Tibial nerve (tissue), 4 donors: ENCODE measurements around the gene TBC1D22A. TPM values are rescaled to one million over a fixed set of nuclear protein-coding genes. Genes with fewer than 3 reads are reported as not detected.

Experiments
- DNase-seq, 2 donors: peaks; one replicate each; pipeline ENCODE4 v3.0.0-alpha.2; 2019; ENCODE audit warnings: low spot score in 2 of 2
- H3K27ac ChIP-seq, 4 donors: fragments of 200-600 bp; sonication (generic) in 3 of 4; one replicate each; pipeline ENCODE4 v1.5.1; 2017 to 2019; ENCODE audit warnings: mild to moderate bottlenecking in 1 of 4
- H3K27me3 ChIP-seq, 2 donors: fragments of 200-600 bp; sonication (generic) in 1 of 2; one replicate each; pipeline versions ENCODE4 v1.5.1 to v1.6.0; 2017 to 2019
- H3K36me3 ChIP-seq, 3 donors: fragments of 200-600 bp; sonication (generic); one replicate each; pipeline ENCODE4 v1.5.1; 2018 to 2019
- H3K4me1 ChIP-seq, 4 donors: fragments of 200-600 bp; sonication (generic) in 3 of 4; one replicate each; pipeline ENCODE4 v1.5.1; 2017 to 2019
- H3K4me3 ChIP-seq, 4 donors: fragments of 200-600 bp; sonication (generic) in 3 of 4; one replicate each; pipeline ENCODE4 v1.5.1; 2017 to 2019; ENCODE audit warnings: mild to moderate bottlenecking in 1 of 4, moderate library complexity in 1 of 4
- H3K9me3 ChIP-seq, 4 donors: fragments of 200-600 bp; sonication (generic) in 3 of 4; one replicate each; pipeline ENCODE4 v1.5.1; 2017 to 2019
- EP300 ChIP-seq, 2 donors: sonication (generic); formaldehyde crosslinking; IDR thresholded peaks; one replicate each; pipeline ENCODE4 v1.6.1; 2017; ENCODE audit warnings: antibody characterized with exemption in 2 of 2, mild to moderate bottlenecking in 1 of 2
- POLR2A ChIP-seq, 2 donors: fragments of 450-650 bp; IDR thresholded peaks; one replicate each; pipeline ENCODE4 v1.6.1; 2017; ENCODE audit warnings: antibody characterized with exemption in 2 of 2, mild to moderate bottlenecking in 2 of 2, moderate library complexity in 2 of 2
- whole genome bisulfite sequencing, 2 donors: methylation state at CpG; one replicate each; pipeline ENCODE4 v1.1.5; 2018; 5-methylcytosine and 5-hydroxymethylcytosine counted together
- total RNA-seq, 4 donors: library from RNA; depleted of rRNA; stranded (reverse); fragments of >200 nt; gene quantifications; one replicate each; pipeline ENCODE4 v1.1.0, GENCODE V29; 2016
- TF ChIP-seq, protein P1 (sequence below), 5 experiments: fragments of 200-600 bp in 3 of 5; fragments of 450-650 bp in 2 of 5; sonication (generic) in 3 of 5; IDR thresholded peaks; one replicate each; pipeline ENCODE4 v1.5.1; 2016 to 2019; ENCODE audit warnings: antibody characterized with exemption in 5 of 5, mild to moderate bottlenecking in 3 of 5, moderate library complexity in 2 of 5

TBC1D22A gene
- total RNA-seq, 4 donors from 2014 or later: 27.3 to 35.4 (median 29.3) TPM

DNA sequence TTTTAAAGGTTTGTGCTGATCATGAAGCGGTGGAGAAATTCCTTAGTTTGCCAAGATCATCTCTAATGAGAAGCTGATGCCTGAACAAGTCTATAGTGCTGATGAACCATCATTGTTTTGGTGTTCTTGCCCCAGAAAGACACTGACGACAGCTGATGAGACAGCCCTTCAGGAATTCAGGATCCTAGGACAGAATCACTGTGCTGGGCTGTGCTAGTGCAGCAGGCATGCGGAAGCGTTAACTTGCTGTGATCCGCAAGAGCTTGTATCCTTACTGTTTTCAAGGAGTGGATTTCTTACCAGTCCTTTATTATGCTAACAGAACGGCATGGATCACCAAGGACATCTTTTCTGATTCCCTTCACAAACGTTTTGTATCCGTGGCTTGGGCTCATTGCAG, 104.1 kb downstream of the TBC1D22A start:
- Histone ChIP-seq H3K4me3 (no peak overlapping the region), H3K36me3 (peaks cover 0 to 33% (median 0%) of the 10 kb centered on the region in 3 donors), H3K4me1 (peaks cover 0 to 14% (median 4%) of the 10 kb centered on the region in 4 donors), H3K9me3 (peaks cover 0 to 14% (median 2%) of the 10 kb centered on the region in 4 donors), H3K27ac (no peak overlapping the region), H3K27me3 (no peaks in the 10 kb centered on the region)
- no peak for DNase-seq
- WGBS, 2 donors: 90 to 94% methylated on average over 8 of the region's 8 CpGs
- TF ChIP-seq, protein P1, sequence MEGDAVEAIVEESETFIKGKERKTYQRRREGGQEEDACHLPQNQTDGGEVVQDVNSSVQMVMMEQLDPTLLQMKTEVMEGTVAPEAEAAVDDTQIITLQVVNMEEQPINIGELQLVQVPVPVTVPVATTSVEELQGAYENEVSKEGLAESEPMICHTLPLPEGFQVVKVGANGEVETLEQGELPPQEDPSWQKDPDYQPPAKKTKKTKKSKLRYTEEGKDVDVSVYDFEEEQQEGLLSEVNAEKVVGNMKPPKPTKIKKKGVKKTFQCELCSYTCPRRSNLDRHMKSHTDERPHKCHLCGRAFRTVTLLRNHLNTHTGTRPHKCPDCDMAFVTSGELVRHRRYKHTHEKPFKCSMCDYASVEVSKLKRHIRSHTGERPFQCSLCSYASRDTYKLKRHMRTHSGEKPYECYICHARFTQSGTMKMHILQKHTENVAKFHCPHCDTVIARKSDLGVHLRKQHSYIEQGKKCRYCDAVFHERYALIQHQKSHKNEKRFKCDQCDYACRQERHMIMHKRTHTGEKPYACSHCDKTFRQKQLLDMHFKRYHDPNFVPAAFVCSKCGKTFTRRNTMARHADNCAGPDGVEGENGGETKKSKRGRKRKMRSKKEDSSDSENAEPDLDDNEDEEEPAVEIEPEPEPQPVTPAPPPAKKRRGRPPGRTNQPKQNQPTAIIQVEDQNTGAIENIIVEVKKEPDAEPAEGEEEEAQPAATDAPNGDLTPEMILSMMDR (IDR thresholded peaks at IDR 0.05): no peak
- no peak for TF ChIP-seq POLR2A (IDR thresholded peaks at IDR 0.05)
- TF ChIP-seq EP300 (IDR thresholded peaks at IDR 0.05): no peak

DNA sequence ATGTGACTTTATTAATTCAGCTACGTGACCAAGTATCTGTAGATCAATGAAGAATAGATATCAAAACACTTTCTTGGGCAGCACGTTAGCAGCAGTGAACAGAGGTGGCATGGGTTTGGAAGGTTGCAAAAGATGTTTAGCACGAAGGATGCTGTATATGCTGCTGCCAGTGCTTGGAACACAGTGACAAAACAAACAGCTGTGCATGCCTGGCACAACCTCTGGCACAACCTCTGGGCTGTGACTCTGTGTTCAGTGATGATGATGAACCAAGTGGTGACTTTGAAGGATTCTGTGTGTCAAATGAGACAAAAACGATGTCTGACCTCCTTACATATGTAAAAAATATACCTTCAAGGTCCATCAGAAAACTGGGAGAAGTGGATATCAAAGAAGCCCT, 104.7 kb downstream of the TBC1D22A start:
- H3K27ac ChIP-seq: no peak overlapping the region

DNA sequence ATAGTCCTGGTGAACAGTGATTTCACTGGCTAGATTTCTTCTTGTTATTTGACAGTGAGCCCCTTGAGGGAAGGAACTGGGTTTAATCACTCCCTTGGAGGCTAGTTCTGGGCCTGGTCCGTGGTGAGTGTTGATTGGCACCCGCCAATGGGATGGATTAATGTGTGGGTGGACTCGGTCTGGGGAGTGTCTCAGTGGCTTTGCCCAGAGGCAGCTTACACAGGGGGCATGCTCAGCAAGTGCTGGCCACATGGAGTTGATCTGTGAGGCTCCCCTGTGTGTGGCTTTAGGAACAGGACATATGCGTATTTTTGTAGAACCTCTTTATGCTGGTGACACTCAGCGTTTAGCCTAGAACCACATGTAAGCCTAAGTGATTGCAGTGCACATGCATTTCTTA, 106.9 kb downstream of the TBC1D22A start:
- no peak overlapping the region for H3K4me3 ChIP-seq
- H3K36me3 ChIP-seq: peaks cover 0 to 26% (median 0%) of the 10 kb centered on the region in 3 donors
- H3K4me1 ChIP-seq: peaks cover 0 to 14% (median 4%) of the 10 kb centered on the region in 4 donors
- no peaks in the 10 kb centered on the region for H3K27me3 ChIP-seq
- 60 to 71% methylated on average over 5 of the region's 5 CpGs for WGBS, 2 donors
- peaks cover 0 to 31% (median 3%) of the 10 kb centered on the region in 4 donors for H3K9me3 ChIP-seq
- no peak for DNase-seq
- H3K27ac ChIP-seq: peak overlapping the region in 3 of 4 donors; percentile 39 to 75 (median 53)
- no peak for TF ChIP-seq POLR2A (IDR thresholded peaks at IDR 0.05)
- TF ChIP-seq EP300 (IDR thresholded peaks at IDR 0.05): no peak
- TF ChIP-seq, protein P1 (IDR thresholded peaks at IDR 0.05): no peak

More for the DNA sequence above, 104.7 kb downstream of the TBC1D22A start:
- peaks cover 0 to 19% (median 3%) of the 10 kb centered on the region in 4 donors for H3K9me3 ChIP-seq
- TF ChIP-seq EP300 (IDR thresholded peaks at IDR 0.05): no peak
- TF ChIP-seq, protein P1 (IDR thresholded peaks at IDR 0.05): no peak
- no peak for TF ChIP-seq POLR2A (IDR thresholded peaks at IDR 0.05)
- no peak overlapping the region for H3K4me3 ChIP-seq
- peaks cover 0 to 33% (median 0%) of the 10 kb centered on the region in 3 donors for H3K36me3 ChIP-seq
- H3K4me1 ChIP-seq: peaks cover 0 to 14% (median 4%) of the 10 kb centered on the region in 4 donors
- no peak for DNase-seq
- H3K27me3 ChIP-seq: no peaks in the 10 kb centered on the region
- 99% methylated on average over 4 of the region's 4 CpGs for WGBS, 2 donors

DNA sequence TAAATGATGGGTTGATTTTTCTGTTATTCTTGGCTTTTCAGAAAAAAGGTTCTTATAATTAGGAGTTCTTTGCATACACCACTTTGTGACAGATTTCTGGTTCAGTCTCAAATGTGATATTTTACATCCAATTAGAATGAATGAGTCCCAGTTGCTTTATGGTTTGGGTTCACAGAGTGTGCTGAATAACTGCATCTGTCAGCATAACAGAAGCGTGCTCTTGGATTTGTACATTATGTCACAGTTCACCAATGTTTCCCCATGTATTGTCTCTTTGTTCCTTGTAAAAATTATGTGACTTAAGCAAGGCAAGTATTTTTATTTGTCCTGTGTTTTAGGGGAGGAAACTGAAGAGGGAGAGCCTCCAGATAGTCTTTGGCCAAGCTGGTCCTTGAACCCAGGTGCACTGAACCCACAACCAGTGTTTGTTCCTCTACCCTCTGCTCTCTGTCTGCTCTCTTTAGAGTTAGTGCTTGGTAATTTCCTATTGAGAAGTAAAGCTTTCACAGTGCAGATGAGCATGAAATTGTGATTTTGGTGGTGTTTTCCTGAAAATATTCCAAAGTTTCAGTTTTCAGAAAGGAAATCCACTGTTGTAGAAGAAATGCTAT, 107.5 kb downstream of the TBC1D22A start:
- Histone ChIP-seq H3K27ac (peak overlapping the region in 3 of 4 donors; percentile 39 to 82 (median 75)), H3K4me1 (peaks cover 0 to 14% (median 4%) of the 10 kb centered on the region in 4 donors), H3K9me3 (peaks cover 0 to 31% (median 3%) of the 10 kb centered on the region in 4 donors), H3K4me3 (no peak overlapping the region), H3K27me3 (no peaks in the 10 kb centered on the region), H3K36me3 (peaks cover 0 to 26% (median 0%) of the 10 kb centered on the region in 3 donors)
- WGBS, 2 donors: 49 to 58% methylated on average over 1 of the region's 1 CpG
- DNase-seq: no peak
- TF ChIP-seq POLR2A (IDR thresholded peaks at IDR 0.05) (no peak), EP300 (IDR thresholded peaks at IDR 0.05) (peak in 1 of 2 donors; percentile 19)

DNA sequence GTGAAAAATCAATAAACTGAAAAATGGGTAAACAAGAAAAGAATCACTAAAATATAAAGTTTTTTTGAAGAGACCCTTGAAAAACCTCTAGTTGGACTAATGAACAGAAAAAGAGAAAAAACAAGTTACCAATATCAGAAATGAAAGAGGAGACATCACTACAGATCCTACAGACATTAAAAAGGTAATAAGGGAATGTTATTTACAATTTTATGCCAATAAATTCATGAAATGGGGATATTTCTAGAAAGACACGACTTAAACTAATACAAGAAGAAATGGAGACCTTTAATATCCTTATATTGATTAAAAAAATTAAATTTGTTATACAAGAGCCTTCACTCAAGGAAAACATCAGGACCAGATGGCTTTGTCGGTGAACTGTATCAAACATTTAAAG, 109.4 kb downstream of the TBC1D22A start:
- TF ChIP-seq POLR2A (IDR thresholded peaks at IDR 0.05) (no peak), EP300 (IDR thresholded peaks at IDR 0.05) (no peak)
- DNase-seq: no peak
- peaks cover 0 to 16% (median 0%) of the 10 kb centered on the region in 3 donors for H3K36me3 ChIP-seq
- WGBS, 2 donors: 95% methylated on average over 2 of the region's 2 CpGs
- no peak overlapping the region for H3K4me3 ChIP-seq
- peaks cover 0 to 14% (median 4%) of the 10 kb centered on the region in 4 donors for H3K4me1 ChIP-seq
- H3K27me3 ChIP-seq: no peaks in the 10 kb centered on the region
- peaks cover 0 to 31% (median 3%) of the 10 kb centered on the region in 4 donors for H3K9me3 ChIP-seq
- no peak overlapping the region for H3K27ac ChIP-seq

DNA sequence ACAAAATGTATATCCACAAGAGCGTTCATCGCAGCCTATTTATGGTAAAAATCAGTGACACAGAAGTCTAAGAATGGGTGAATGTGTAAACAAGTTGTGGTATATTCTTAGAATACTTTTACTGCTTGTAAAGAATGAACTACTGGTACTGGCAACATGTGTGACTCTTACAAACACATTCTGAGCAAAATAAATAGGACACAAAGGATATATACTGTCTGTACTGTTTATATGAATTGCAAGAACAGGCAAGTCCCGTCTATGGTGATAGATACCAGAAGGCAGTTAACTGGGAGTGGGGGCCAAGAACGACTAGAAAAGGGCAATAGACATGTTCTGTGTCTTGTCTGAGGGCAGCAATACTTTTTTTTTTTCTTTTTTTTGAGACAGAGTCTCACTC, 112.6 kb downstream of the TBC1D22A start:
- Histone ChIP-seq H3K4me1 (peaks cover 0 to 21% (median 3%) of the 10 kb centered on the region in 4 donors), H3K4me3 (no peak overlapping the region), H3K27ac (no peak overlapping the region), H3K27me3 (no peaks in the 10 kb centered on the region), H3K36me3 (peaks cover 0 to 14% (median 0%) of the 10 kb centered on the region in 3 donors), H3K9me3 (peaks cover 0 to 28% (median 3%) of the 10 kb centered on the region in 4 donors)
- TF ChIP-seq EP300 (IDR thresholded peaks at IDR 0.05) (no peak), POLR2A (IDR thresholded peaks at IDR 0.05) (no peak)
- TF ChIP-seq, protein P1 (IDR thresholded peaks at IDR 0.05): no peak
- 89 to 90% methylated on average over 4 of the region's 4 CpGs for WGBS, 2 donors
- DNase-seq: no peak
